Measurements from ENCODE around the gene STXBP4.
"Not testable (repeated sequence)": the region's sequence is repeated elsewhere in the genome, so short reads cannot be mapped to it uniquely, and the experiment has no call there.

The STXBP4 gene

DNA sequence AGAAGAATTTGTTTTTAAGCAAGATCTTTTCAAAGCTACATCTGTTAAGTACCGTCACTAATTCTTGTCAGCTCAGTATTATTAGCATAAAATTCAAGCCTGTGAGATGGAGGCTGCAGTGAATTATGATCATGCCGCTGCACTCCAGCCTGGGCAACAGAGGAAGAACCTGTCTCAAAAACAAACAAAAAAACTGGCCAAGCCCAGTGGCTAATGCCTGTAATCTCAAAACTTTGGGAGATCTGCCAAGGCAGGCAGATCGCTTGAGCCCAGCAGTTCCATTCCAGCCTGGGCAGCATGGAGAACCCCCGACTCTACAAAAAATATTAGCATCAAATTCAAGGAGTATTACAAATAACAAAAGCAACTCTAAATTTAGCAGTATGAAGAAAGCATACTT, 88.0 kb downstream of the STXBP4 start:
- DNase-seq (ENCODE audit: low read depth in 2 of 2), result no peak

- no peak for DNase-seq (ENCODE audit: low read depth in 2 of 2)
Measured at GRCh38 chr17:55057184-55057583, 88.6 kb downstream of the STXBP4 start.

DNA sequence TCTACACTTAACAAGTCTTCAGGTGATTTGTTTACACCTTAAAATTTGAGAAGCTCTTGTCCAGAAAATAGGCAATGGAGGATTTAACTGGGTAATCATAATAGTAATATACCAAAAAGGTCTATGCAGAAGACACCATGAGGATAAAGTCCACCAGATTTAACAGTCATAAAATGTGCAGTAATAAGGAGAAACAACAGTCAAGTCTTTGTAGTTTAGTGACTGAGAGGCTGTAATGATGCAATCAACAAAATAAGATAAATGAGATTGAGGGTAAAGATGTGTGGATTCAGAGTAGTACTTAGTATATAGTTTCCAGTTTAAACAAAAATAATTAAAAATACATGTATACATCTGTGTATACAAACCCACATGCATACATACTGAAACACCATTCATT, 91.2 kb downstream of the STXBP4 start:
- no peak for DNase-seq (ENCODE audit: low read depth in 2 of 2)

DNA sequence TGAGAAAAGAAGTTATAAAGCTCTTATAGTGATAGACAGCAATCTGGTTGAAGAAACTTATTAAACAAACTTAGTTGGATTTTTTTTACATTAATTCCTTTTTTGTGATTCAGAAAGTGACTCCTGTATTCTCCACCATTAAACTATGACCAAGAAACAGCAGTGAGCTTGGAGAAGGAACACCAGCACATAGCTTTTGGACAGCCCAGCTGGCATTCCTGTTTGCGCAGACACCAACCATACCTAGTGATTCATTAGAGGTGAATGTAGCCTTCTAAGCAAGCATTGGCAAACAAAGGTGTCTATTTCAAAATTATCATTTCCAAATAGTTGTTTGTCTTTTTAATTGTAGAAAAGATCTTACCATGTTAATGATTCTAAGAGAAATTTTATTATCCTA, 94.4 kb downstream of the STXBP4 start:
- DNase-seq (ENCODE audit: low read depth in 2 of 2), result no peak

DNA sequence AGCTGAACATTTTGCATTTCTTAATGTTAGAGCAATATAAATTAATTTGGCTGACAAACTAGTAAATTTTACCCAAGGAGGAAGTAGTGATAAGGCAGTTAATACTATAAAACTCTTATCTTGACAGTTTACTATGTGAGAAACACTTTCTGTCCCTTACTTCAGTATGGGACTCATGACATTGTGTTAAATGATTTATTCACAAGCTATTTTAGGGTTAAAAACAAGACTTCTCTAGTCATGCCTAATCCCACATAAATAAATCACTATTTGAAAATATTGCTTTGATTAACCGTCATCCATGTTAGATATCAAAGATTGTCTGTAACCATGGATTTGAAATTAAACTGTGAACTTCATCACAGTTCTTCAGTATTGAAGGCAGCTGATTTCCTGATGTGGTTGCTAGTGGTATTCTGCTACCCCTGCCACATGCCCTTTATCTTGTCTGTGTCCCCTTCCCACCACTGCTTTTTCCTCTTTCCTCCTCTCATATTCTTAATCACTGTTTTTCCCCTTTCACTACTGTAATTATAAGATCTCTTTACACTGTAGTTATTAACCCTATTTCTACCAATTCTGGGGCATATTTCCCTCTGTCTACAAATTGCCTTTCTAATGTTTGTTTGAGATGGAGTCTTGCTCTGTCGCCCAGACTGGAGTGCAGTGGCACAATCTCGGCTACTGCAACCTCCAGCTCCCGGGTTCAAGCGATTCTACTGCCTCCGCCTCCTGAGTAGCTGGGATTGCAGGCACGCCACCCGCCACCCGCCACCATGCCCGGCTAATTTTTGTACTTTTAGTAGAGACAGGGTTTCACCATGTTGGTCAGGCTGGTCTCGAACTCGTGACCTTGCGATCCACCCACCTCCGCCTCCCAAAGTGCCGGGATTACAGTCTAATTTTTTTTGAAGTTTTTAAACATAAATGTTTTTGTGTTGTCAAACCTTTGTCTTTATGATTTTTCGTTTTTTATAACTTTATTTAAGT, 95.6 kb downstream of the STXBP4 start:
- DNase-seq (ENCODE audit: low read depth in 2 of 2), result no peak

DNA sequence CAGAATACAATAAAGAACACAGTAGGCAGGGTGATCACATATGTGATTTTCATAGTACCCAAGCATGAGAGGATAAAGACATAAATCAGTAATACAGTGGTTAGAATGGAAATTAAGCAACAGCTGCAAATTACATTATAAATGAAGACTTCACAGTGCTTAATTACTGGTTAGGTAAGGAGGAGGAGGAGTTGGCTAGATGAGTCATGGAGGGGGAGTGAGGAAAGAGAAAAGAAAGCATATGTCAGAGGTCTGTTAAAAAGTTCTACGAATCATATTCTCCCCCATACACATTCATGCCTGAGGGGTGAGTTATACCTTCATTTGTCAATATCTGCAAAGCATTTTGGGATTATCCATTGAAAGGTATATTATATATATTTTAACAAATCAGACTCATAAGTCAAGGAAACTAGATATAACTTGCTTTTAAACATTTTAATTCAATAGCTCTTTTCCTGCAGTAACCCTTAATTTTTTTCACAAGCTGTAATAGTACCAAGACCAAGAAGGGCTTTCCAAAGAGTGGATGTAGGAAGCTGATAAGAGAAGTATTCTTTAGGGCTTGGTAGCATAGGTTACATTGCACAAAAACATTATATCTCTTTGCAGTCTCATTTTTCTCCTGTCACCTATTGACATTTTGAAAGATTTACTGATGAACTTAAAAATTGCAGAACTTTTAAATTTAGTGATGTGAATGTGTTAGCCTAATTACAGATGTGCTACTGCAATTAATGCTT, 99.3 kb downstream of the STXBP4 start:
- DNase-seq (ENCODE audit: low read depth in 2 of 2), result no peak

- DNase-seq (ENCODE audit: low read depth in 2 of 2), result no peak
Measured at GRCh38 chr17:55068862-55069811, 100.6 kb downstream of the STXBP4 start.

- no peak for DNase-seq (ENCODE audit: low read depth in 2 of 2)
Measured at GRCh38 chr17:55069983-55070529, 101.5 kb downstream of the STXBP4 start.

- no peak for DNase-seq (ENCODE audit: low read depth in 2 of 2)
Measured at GRCh38 chr17:55072898-55073297, 104.3 kb downstream of the STXBP4 start.

DNA sequence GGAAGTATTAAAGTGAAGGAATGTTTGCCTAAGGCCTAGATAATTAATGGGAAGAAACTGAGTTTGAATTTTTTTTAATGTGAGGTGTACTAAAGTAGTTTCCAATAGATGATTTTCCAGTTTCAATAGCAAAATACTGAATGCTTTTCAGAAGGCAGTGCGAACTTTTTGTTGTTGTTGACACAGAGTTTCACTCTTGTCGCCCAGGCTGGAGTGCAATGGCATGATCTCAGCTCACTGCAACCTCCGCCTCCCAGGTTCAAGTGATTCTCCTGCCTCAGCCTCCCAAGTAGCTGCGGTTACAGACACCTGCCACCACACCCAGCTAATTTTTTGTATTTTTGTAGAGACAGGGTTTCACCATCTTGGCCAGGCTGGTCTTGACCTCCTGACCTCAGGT, 104.9 kb downstream of the STXBP4 start:
- DNase-seq (ENCODE audit: low read depth in 2 of 2), result not testable (repeated sequence)

GRCh38 chr17:55081559-55081958, 113.0 kb downstream of the STXBP4 start:
- no peak for DNase-seq (ENCODE audit: low read depth in 2 of 2)

DNA sequence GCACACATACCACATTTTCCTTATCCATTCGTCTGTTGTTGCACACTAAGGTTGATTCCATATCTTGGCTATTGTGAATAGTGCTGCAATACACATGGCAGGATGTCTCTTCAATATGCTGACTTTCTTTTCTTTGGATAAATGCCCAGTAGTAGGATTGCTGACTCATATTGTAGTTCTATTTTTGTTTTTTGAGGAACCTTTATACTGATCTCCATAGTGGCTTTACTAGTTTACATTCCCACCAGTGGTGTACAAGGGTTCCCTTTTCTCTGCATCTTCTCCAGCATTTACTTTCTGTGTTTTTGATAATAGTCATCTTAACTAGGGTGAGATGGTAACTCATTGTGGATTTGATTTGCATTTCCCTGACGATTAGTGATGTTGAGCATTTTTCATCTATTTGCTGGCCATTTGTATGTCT, 118.1 kb downstream of the STXBP4 start:
- DNase-seq (ENCODE audit: low read depth in 2 of 2), result no peak

GRCh38 chr17:55089256-55089655, 120.7 kb downstream of the STXBP4 start:
- DNase-seq (ENCODE audit: low read depth in 2 of 2), result no peak

- peak; percentile 5 to 23 for DNase-seq (ENCODE audit: low read depth in 2 of 2)
Measured at GRCh38 chr17:55090079-55090492, 121.5 kb downstream of the STXBP4 start.

GRCh38 chr17:55093353-55093752, 124.8 kb downstream of the STXBP4 start:
- no peak for DNase-seq (ENCODE audit: low read depth in 2 of 2)

- DNase-seq (ENCODE audit: low read depth in 2 of 2), result no peak
Measured at GRCh38 chr17:55098765-55099164, 130.2 kb downstream of the STXBP4 start.

GRCh38 chr17:55110521-55110920, 142.0 kb downstream of the STXBP4 start:
- no peak for DNase-seq (ENCODE audit: low read depth in 2 of 2)

DNA sequence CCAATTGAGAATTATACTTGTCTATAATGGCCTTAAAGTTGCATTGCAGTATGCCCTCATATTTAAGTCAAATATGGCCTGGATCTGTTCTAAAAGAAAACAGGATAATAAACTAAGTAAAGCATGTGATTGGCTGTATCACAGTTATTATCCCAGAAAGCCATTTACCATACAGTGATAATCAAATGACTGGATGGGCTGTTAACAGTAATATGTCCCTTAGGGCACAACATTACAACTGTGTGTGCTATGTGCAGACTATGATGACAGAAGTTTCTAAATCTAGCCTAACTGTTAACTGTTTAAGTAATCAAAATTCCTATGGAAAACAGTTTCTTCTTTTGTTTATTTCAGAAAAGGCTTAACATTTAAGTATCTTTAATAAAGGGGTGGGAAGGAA, 145.7 kb downstream of the STXBP4 start:
- DNase-seq (ENCODE audit: low read depth in 2 of 2), result no peak

DNA sequence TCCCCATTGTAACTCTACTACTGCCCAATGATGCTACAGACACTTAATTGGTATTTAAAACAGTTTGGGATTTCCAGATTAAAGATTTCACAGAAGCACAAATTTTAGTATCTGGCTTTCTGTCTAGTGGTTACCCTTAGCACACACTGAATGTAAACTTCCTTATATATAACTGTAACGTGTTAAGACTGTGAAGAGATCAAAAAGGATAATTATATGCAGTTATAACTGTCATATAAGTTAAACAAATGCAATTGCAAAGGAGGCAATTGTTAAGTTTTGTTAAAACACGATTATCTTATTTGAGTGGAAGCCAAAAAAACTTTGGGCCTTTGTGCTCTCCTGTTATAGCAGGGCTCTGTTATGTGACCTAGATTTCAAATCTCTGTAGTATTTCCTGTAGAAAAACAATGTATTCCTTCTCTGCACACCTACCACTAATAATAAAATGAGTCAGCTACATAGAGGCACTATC, 147.9 kb downstream of the STXBP4 start:
- no peak for DNase-seq (ENCODE audit: low read depth in 2 of 2)

DNA sequence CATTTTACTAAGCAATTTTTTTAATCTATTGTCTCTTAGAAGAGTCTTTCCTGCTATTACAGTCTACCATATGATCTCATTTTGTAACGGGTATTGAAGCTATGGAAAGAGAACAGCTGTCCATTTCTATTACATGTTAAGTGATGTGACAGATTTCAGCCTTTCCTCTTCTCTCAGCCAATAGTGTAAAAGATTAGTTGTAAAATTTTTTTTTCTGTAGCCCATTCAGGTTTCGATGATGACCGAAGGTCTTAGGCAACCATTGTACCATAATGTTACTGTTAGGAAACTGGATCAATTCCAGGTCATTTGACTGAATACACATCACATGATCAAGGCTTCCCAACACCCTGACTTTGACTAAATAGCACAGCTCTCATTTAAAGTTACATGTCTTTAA, 148.6 kb downstream of the STXBP4 start:
- no peak for DNase-seq (ENCODE audit: low read depth in 2 of 2)

- DNase-seq (ENCODE audit: low read depth in 2 of 2), result no peak
Measured at GRCh38 chr17:55120651-55121050, 152.1 kb downstream of the STXBP4 start.

Measured in stimulated activated CD4-positive, alpha-beta T cell treated with anti-CD3 and anti-CD28 coated beads, Interleukin-4, amount 100 ng/mL, for 48 hours (primary cell).